Right renal pelvis (tissue), 4 donors: ENCODE results near the gene ADCY5. TPM values are rescaled to one million over a fixed set of nuclear protein-coding genes. Genes with fewer than 3 reads are reported as not detected.

Experiments used
- DNase-seq, 4 donors: peaks; one replicate each; pipeline ENCODE4 v3.0.0-alpha.2; 2013; ENCODE audit warnings: low read depth in 4 of 4, low spot score in 3 of 4, missing footprints in 1 of 4
- polyA plus RNA-seq, 4 donors: library from polyadenylated mRNA; unstranded; fragments of 120-200 nt; gene quantifications; one replicate each; pipeline ENCODE4 v1.2.1, GENCODE V29; 2013; ENCODE audit not compliant: insufficient read length in 4 of 4

The ADCY5 gene
- polyA plus RNA-seq, 4 donors: 11.9 to 14.1 (median 12.5) TPM

DNA sequence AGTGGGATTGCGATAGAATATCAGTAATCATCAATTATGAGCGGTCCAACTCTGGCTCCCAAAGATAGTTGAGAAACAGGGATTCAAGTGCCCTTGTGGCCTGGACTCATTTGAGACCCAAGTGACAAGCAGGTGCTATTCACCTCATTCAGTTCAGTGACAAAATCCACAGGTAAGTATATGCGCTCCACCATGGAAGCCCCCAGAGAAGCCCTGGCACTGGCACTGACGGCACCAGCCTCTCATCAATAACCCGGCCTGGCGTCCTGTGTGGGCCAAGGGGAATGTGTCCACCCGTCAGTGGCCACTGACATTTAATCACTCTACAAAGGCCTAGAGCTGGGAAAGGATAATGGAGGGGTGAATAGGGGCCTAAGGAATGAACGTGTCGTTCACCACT is 117.2 kb downstream of the ADCY5 start:
- DNase-seq: no peak

DNA sequence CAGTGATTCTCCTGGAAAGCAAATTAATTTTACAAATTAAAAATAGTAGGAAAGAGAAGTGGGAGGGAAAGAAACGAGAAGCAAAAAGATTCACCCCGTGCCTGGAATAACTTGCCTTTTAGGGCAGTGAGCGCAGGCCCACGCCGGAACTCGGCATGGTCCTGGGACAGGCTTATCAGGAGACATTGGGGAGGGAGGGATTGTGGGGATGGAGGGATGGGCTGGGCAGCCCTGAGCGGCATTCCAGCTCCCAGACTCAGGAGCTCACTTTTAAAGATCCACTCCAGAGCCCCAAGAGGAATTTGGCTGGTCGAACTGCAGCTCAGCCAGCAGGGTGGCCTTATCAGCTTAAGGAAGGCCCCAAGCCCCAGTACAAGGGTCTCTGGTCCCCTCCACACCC is 117.9 kb downstream of the ADCY5 start:
- no peak for DNase-seq

DNA sequence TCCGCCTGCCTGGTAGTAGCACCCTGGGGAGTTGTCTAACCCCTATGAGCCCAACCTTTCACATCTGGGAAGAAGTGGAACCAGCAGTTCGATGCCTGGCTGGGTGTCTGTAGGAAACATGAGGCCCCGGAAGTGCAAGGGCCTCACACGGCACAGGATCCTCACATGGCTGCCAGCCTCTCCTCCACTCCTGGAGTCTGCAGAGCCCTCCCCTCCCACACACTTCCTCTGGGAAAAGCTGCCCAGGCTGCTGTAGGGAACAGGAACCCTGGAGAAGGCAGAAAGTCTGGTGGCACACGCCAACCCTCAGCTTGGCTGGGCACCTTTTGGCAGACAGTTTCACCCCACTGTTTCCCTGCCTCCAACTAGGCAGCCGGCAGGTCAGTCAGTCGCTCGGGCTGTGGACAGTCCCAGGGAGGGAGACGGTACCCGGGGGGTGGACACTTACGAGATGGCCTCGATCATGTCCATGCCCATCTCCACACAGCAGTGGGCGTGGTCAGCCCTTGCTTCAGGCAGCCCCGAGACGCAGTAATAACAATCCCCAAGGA is 118.4 kb downstream of the ADCY5 start:
- no peak for DNase-seq

DNA sequence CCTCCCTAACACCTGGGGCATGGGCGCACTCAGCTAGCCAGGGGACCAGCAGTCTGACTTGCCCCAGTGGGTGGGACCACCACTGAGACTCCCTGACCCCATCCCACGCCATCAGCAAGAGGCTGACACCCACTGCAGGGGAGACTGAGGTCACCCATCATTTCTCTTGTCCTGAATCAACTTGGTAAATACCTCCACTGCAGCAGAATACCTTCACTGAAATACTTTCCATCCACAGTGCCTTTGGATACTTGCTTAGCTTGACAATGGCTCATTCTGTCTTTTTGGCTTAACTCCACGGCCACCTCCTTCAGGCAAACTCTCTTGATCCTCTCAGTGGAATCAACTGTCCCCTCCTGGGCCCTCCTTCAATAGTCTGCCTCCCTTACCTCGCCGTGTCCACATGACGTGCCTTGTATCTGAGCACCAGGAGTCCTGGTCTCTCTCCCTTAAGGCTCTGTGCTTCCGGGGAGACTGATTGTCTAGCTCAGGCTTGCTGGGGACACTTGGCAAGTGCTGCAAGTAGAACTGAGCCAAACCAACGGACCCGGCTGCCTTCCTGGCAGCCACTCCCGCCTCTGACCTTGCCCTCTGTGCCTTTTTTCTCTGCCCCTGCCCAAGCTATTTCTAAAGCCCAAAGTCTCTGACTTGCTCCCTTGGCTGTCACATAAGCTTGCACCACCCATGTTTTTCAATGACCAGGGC is 119.1 kb downstream of the ADCY5 start:
- DNase-seq: no peak

DNA sequence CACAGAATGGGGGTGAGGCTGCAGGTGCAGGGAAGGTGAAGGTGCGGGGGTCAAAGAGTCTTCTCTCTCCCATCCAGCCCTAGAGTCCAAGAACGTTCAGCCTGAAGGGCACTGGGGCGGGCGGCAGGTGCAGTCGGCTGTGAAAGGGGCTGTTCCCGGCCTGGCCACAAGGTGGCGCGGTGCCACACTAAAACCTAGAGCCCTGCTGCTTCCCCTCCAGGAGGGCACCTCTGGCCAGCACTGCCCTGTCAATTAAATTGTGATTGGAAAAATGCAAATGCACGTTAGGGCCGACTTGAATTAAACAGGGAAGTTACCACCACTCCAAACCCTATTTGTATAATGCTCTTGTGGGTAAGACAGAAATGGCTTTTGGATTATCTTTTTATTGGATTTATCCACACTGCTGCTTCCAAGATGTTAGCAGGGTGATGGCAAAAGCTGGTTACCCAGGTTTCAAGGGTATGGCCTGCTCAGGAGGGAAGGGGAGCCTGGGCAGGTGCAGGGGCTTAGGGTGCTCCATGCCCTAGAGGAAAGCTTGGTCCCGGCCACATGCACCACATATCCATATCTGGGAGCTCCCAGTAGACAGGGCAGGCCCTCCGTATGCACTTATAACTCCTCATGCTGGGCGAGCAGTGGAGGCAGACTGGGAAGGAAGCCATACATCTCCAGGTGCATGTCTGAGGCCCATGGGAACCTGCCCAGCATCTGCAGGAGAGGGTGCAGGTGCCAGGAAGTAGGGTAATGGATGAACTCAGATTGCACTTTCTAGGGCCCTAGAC is 119.8 kb downstream of the ADCY5 start:
- peak; percentile 31 to 64 (median 38) for DNase-seq

DNA sequence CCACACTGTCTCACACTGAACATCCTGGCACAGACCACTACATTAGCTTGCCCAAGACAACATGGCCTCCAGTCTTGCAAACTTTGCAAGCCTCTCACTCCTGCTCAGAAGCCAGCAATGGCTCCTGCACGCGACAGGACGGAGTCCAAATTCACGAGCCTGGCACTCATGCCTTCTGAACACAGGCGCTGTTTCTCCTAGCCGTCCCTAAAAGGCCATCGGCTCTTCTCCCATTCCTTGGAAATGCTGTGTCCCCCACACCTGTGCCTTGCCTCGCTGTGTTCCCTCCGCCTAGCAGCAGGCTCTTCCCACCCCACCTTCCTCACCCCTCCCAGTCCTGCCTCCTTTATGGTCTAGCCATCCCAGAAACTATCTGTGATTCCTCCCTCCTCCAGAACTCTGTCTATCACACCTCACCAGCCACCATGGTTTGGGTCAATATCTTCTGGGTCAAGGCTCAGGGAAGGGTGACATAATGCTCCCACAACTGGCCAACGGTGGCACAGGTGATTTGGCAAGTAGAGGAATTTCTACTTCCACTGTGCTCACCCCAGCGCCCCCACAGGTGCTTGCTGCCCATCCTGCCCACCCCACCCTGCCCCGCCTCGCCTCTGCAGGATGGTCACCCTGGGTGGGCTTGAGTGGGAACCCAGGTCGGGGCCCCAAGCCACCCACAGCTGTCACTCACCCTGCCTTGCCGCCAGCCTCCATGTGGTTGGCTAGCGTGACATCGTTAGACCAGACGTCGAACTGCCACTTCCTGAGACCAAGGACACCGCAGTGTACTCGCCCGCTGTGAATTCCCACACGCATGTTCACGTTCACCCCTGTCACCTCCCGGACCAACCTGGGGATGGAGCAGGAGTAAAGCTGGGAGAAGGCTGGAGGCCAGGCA is 120.7 kb downstream of the ADCY5 start:
- no peak for DNase-seq

DNA sequence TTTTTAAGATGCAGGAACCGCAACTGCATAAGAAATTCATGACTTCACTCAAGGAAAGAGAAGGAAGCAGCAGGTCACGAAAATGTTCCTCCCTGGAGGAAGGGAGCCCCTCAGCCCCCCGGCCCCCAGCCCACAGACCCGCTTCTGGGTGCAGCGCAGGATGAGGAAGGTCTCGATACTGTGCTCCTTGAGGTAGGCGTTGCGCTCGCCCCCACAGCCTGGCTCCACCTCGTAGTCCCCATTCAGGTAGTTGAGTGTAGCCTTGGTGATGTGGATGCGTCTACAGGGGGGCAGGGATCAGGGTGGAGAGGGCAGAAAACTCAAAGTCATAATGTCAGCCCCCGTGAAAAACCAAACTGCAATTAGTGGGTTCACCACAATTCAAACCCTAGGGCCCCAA is 121.4 kb downstream of the ADCY5 start:
- DNase-seq: no peak

DNA sequence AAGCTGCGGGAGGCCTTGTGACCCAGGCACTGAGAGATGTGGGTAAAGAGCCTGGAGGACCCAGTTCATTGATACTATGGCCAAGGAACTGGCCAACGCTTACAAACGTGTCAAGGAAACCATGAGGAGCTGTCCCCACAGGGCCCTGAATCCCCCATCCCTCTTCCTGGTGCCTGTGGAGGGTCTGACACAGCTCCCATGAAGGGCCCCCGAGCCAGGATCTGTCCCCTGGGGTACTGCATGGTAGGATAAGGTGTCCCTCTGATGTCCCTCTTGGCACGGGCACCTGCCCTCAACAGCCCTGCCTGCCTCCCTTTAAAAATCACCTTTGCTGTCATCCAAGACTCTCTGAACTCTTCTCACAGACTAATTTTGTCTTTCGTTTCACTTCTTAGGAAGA is 122.4 kb downstream of the ADCY5 start:
- no peak for DNase-seq

DNA sequence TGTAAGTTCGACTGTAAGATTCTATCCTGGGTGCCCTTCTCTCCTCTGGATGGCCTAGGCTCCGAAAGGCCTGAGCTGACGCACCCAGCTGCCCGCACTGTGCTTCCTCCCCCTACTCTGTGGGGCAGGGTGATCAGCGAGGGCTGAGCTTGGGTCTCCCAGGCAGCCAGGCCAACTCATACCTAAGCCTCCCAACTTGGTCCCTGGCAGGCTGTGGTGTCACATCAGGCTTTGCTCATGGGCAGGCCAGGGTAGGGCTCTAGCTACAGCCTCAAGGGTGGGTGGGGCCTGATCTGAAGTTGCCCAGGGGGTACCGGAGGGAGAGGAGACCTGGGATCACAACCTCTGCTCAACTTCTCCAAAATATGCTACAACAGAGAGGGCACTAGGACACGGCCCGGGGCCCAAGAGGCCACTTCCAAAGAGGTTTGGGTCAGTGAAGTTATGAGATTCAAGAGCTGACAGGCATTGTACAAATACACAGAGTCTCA is 123.1 kb downstream of the ADCY5 start:
- DNase-seq: no peak

DNA sequence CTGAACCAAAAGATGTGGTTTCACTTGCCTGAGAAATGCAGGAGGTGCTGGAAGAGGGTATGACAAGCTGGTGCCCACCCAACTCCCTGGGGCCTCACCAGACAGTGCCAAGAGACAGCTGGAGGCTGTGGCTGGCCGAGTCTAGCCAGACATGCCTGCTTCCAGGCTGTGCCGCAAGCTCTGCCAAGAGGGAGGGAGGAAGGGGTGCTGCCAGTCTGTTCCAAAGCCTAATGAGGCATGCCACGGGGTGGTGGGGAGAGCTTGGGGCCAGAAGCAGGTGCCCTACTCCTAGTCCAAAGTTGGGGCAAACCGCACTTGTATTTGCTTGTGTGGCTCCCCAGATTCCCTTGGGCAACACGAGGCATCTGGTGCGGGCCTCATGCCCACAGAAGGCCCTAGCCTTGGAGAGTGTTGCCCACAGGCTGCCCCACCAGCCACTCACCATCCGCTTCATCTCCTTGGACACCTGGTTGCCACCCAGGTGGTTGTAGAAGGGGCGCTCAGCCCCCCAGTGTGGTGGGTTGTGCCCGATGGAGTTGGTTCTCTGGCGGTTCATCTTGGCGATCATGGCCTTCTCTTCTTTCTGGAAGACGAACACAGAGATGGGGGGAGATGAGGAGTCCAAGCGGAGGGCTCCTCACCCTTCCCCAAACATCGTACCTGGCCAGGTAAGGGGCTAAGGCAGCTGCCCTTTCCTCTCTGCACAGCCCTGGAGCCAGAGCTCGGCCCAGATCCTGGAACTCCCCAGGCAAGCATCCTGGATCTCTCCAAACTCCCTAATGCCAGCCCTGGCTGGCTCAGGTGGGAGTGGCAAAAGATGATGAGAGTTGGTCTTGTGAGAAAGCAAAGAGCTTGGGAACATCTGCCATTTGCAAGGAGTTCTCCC is 123.8 kb downstream of the ADCY5 start:
- DNase-seq: no peak

DNA sequence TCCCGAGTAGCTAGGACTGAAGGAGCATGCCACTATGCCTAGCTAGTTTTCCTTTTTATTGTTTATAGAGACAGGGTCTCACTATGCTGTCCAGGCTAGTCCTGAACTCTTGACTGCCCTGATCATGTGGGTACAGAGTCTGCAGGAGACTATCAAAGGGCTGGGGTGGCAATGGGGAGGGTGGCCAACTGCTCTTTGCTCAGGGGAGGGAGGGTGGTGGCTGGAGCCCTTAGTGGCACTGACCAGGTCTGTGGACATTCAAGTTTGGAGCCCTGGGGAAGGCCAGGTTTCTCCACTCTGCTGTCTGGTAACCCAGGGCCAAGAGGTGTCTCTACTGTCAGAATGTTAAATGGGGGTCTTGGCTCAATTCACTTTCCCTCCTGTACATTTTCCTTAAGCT is 125.1 kb downstream of the ADCY5 start:
- DNase-seq: no peak

DNA sequence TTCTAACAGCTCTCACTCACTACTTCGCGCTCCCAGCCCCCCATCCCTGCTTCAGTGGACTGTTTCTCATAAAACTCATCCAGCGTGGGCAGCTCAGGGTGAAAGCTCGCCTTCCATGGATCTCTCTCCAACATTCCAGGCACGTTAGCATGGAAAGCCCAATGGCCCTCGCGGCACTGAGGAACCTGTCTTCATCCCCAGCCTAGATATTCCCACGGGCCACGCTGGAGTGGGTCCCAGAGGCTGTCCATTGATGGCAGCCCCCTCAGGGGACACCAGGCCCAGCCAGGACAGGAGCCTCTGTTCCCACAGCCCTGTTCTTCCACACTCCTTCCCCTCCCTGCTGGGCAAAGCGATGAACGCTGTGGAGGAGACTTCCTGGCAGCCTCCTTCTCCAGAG is 126.0 kb downstream of the ADCY5 start:
- DNase-seq: no peak

DNA sequence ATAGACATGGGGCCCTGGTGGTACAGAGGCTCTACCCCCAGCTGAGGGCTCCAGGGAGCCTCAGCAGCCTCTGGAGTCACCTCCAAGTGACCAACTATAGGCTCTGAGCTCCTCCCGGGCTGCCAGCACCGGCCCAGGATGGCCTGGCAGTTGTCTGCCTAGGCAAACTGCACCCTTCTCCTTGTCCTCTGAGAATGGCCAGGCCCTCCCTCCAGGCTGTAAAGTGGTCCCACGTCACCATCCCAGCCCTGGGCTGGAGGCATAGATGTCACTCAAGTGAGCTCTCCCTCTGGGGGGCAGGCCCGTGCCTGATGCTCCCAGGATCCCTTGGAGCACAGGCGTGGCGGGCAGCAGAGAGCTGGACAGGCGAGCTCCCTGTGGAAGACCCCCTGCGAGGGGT is 127.1 kb downstream of the ADCY5 start:
- DNase-seq: no peak

DNA sequence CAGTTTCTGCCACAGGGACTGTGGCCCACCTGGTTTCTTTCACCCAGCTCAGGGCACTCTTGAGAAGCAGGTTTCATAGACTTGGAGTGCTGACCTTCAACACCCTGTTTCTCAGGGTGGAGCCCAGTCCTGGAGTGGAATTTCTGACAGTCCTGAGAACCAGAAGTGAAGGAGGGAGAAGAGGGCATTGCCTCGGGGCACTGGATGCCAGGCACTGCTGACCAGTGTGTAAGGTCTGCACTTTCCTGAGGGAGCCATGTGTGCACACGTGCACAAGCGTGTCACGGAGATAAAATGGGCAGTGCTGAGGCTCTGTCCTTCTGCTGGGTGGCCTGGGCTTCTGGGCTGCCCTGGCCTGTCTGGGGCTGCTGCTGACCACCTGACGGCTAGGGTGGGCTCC is 128.7 kb downstream of the ADCY5 start:
- no peak for DNase-seq

DNA sequence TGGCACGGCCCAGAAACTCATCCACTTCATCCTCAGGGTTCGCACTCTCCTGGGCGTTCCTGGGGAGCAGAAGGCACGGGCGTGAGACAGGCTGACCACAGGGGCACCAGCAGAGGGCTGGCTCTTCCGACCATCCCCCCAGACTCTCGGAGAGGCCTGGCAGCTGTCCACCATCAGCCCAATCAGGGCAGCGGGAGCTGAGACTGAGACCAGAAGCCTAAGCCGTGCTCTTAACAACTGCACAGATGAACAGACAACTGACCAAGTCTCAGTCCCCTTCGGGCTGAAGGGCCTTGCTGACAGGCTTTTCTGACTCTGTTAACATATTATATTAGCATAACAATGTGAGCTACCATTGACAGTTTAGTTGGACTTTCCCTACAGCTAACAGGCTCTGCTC is 129.1 kb downstream of the ADCY5 start:
- no peak for DNase-seq

DNA sequence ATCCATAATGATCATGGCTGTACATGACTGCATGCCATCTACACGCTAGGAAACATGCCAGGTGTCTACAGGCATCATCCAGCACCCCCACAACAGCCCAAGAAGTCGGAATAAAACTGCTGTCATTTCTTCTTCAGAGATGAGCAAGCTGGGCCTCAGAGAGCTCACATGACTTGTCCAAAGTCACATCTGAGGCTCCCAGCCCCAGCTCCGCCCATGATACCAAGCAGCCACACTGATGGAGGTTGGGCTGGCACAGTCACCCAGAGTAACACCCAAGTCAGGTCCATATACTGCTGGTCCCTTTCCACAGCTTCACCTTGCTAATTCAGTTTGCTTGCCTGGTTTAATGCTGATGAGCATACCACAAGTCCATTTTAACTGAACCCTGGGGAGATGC is 130.5 kb downstream of the ADCY5 start:
- no peak for DNase-seq

DNA sequence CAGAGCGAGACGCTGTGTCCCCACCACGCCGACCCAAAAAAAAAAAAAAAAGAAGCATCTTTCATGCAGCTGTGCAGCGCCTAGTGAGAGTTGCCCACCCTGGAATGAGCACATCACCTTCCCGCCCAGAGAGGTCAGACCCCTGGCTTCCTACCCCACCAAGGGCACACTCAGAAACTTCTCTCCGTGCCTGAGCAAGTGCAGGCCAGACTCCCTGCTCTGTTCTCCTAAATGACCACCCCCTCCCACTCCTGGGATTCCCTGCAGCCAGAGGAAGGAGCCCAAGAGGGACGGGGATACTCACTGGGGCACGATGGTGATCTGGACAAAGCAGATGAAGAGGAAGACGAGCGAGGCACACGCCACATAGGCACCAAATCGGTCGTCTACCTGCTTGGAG is 131.2 kb downstream of the ADCY5 start:
- no peak for DNase-seq

DNA sequence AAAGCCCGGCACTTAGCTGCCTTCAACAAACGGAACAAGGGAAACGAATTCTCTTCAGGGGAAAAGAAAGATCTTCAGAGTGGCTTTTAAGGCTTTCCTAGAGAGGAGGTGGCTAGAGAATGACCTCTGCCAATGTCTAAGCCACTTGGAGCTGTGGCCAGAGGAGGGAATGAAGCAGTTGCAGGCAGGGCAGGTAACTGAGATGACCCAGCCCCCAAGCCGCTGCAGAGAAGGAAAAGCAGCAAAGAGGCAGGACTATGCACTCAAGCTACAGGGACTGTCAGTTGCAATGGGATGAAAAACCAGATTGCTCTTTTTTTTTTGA is 133.7 kb downstream of the ADCY5 start:
- DNase-seq: no peak

DNA sequence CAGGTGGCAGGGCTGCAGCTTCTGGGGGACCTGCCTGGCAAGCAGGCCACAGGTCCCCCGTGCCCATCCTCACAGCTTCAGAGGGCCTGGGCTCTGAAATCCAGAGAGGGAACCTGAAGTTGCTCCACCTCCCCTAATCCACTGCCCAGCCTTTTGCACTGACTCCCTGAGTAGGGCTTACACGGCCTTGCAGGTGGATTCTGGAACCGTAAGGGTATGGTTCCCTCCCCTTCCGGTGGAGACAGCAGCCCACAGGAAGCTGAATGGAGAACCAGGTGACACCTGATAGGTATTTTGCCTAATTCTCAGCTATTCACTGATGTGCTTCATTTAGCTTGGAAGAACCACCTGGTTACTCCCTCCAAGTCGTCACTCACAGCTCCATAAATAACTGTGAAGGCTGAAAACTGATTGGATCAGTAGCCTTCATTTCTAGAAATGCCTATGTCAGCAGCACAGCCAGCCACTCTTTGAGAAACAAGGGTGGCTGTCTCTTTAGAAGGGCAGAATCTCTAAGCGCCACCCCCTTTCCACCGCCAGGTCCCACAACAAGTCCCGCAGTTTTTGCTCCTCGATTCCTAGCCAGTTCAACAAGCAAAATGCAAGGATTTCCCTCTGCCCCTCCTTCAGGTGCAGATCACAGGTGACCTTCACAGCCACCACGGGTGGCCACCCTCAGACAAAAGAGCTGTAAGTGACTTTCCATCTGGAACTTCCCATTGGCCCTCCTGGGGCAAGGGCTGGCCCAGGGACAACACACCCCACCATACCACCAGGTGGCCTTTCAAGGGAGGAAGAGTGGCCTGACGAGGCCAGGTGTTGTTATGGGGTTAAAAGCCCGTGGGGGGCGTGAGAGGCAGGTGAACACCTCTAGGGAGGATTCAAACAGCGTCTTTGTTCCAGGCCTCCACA is 134.3 kb downstream of the ADCY5 start:
- DNase-seq: no peak
